ENCODE measurements around the gene TRIM42.

Gene TRIM42

DNA sequence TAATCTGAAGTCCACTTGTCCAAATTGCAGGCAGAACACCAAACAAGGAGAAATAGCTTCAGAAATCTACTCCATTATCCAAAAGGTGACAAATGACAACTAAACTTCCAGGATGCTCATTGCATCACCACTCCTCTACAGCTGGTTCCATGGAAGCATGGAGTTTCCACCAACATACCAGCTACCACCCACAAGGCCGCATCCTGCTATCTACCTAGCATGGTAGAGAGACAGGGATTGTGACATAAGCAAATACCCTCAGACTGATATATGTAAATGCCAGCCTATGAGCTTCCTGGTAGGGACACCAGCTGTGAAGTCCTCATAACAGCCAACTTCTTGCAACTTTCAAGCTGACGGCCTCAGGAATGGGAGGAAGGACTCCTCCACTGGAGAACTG is at the start of gene TRIM42:
TRIM42 (plus strand) TSS at position 301 of the 400 bp plus-strand sequence. CDS start 166 bp downstream, outside the sequence.
- no peak for ATAC-seq
- no peak for TF ChIP-seq GLIS3 (CRISPR knock-in tag; IDR thresholded peaks at IDR 0.05)
- no peak for TF ChIP-seq TOX (CRISPR knock-in tag; IDR thresholded peaks at IDR 0.05; ENCODE audit: borderline replicate concordance)
- TF ChIP-seq, protein P1, sequence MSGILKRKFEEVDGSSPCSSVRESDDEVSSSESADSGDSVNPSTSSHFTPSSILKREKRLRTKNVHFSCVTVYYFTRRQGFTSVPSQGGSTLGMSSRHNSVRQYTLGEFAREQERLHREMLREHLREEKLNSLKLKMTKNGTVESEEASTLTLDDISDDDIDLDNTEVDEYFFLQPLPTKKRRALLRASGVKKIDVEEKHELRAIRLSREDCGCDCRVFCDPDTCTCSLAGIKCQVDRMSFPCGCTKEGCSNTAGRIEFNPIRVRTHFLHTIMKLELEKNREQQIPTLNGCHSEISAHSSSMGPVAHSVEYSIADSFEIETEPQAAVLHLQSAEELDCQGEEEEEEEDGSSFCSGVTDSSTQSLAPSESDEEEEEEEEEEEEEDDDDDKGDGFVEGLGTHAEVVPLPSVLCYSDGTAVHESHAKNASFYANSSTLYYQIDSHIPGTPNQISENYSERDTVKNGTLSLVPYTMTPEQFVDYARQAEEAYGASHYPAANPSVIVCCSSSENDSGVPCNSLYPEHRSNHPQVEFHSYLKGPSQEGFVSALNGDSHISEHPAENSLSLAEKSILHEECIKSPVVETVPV (CRISPR knock-in tag; IDR thresholded peaks at IDR 0.05): no peak
- TF ChIP-seq TCF4 (CRISPR knock-in tag; IDR thresholded peaks at IDR 0.05; ENCODE audit: borderline replicate concordance): no peak

DNA sequence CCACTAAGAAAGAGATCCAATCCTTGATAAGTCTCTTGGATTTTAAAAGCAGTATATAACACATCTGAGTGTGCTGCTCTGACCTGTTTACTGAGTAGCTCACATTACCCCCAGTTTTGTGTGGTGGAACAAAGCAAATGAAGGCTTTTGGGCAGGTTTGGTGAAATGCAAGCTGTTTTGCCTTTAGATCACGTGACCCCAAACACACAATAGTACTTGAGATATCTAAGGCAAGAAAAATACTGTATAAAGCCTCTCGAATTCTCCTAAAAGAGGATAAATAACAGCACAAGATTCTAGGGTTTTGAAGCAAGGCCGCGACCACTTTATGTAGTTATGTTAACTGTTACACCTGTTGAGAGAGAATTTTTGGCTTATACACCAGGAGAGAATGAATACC is 49.3 kb upstream of the TRIM42 start:
- ATAC-seq: no peak
- TF ChIP-seq ZNF70 (CRISPR knock-in tag; IDR thresholded peaks at IDR 0.05): no peak
- no peak for TF ChIP-seq OSR1 (CRISPR knock-in tag; IDR thresholded peaks at IDR 0.05)
- no peak for TF ChIP-seq TOX (CRISPR knock-in tag; IDR thresholded peaks at IDR 0.05; ENCODE audit: borderline replicate concordance)
- no peak for TF ChIP-seq GLIS3 (CRISPR knock-in tag; IDR thresholded peaks at IDR 0.05)
- TF ChIP-seq TCF4 (CRISPR knock-in tag; IDR thresholded peaks at IDR 0.05; ENCODE audit: borderline replicate concordance): no peak
- TF ChIP-seq, protein P2, sequence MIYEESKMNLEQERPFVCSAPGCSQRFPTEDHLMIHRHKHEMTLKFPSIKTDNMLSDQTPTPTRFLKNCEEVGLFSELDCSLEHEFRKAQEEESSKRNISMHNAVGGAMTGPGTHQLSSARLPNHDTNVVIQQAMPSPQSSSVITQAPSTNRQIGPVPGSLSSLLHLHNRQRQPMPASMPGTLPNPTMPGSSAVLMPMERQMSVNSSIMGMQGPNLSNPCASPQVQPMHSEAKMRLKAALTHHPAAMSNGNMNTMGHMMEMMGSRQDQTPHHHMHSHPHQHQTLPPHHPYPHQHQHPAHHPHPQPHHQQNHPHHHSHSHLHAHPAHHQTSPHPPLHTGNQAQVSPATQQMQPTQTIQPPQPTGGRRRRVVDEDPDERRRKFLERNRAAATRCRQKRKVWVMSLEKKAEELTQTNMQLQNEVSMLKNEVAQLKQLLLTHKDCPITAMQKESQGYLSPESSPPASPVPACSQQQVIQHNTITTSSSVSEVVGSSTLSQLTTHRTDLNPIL (CRISPR knock-in tag; IDR thresholded peaks at IDR 0.05; ENCODE audit: low read depth): no peak
- TF ChIP-seq ZNF565 (CRISPR knock-in tag; conservative IDR thresholded peaks at IDR 0.05; ENCODE audit: low read depth): no peak
- no peak for TF ChIP-seq CSDC2 (CRISPR knock-in tag; IDR thresholded peaks at IDR 0.05)
- TF ChIP-seq, protein P3, sequence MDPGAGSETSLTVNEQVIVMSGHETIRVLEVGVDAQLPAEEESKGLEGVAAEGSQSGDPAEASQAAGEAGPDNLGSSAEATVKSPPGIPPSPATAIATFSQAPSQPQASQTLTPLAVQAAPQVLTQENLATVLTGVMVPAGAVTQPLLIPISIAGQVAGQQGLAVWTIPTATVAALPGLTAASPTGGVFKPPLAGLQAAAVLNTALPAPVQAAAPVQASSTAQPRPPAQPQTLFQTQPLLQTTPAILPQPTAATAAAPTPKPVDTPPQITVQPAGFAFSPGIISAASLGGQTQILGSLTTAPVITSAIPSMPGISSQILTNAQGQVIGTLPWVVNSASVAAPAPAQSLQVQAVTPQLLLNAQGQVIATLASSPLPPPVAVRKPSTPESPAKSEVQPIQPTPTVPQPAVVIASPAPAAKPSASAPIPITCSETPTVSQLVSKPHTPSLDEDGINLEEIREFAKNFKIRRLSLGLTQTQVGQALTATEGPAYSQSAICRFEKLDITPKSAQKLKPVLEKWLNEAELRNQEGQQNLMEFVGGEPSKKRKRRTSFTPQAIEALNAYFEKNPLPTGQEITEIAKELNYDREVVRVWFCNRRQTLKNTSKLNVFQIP (CRISPR knock-in tag; IDR thresholded peaks at IDR 0.05; ENCODE audit: borderline replicate concordance, low read depth): no peak
- TF ChIP-seq ISL1 (CRISPR knock-in tag; IDR thresholded peaks at IDR 0.05): no peak
- no peak for TF ChIP-seq PPARA (CRISPR knock-in tag; IDR thresholded peaks at IDR 0.05; ENCODE audit: borderline replicate concordance)
- TF ChIP-seq ARNTL (CRISPR knock-in tag; IDR thresholded peaks at IDR 0.05; ENCODE audit: borderline replicate concordance, low read depth): no peak
- TF ChIP-seq ZC3H10 (CRISPR knock-in tag; IDR thresholded peaks at IDR 0.05): no peak
- no peak for TF ChIP-seq SNAI2 (CRISPR knock-in tag; IDR thresholded peaks at IDR 0.05)

DNA sequence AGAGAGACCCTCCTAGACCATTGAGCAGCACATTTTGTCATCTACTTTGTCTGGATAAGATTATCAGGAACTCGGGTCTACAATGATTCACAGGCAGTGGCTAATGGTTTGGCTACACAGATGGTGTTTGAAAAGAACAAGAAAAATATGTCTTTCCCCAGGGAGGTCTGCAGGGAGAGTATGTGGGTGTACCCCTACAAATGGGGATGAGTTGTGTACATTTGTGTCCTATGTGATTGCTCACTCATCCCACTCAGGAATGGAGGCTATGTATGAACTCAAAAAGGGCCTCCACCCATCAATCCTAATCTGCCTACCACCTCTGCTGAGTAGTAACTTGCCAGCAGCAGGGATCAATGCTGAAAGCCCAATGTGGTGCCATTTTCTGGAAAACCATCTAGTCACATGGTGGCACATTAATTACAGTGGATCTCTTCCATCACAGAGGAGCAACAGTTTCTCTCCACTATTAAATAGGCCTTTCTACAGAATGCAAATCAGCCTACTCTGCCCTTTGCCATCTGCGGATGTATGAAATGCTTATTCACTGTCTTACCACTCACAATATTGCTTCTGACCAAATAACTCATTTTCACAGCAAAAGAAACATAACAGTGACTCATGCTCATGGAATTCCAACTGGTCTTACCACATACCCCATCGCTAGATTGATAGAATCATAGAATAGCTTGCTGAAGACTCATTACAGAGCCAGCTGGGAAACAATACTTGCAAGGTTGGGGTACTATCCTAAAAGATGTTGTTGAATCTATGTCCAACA is 48.3 kb upstream of the TRIM42 start:
- no peak for TF ChIP-seq PPARA (CRISPR knock-in tag; IDR thresholded peaks at IDR 0.05; ENCODE audit: borderline replicate concordance)
- TF ChIP-seq, protein P4, sequence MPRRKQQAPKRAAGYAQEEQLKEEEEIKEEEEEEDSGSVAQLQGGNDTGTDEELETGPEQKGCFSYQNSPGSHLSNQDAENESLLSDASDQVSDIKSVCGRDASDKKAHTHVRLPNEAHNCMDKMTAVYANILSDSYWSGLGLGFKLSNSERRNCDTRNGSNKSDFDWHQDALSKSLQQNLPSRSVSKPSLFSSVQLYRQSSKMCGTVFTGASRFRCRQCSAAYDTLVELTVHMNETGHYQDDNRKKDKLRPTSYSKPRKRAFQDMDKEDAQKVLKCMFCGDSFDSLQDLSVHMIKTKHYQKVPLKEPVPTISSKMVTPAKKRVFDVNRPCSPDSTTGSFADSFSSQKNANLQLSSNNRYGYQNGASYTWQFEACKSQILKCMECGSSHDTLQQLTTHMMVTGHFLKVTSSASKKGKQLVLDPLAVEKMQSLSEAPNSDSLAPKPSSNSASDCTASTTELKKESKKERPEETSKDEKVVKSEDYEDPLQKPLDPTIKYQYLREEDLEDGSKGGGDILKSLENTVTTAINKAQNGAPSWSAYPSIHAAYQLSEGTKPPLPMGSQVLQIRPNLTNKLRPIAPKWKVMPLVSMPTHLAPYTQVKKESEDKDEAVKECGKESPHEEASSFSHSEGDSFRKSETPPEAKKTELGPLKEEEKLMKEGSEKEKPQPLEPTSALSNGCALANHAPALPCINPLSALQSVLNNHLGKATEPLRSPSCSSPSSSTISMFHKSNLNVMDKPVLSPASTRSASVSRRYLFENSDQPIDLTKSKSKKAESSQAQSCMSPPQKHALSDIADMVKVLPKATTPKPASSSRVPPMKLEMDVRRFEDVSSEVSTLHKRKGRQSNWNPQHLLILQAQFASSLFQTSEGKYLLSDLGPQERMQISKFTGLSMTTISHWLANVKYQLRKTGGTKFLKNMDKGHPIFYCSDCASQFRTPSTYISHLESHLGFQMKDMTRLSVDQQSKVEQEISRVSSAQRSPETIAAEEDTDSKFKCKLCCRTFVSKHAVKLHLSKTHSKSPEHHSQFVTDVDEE (CRISPR knock-in tag; IDR thresholded peaks at IDR 0.05): no peak
- TF ChIP-seq, protein P5, sequence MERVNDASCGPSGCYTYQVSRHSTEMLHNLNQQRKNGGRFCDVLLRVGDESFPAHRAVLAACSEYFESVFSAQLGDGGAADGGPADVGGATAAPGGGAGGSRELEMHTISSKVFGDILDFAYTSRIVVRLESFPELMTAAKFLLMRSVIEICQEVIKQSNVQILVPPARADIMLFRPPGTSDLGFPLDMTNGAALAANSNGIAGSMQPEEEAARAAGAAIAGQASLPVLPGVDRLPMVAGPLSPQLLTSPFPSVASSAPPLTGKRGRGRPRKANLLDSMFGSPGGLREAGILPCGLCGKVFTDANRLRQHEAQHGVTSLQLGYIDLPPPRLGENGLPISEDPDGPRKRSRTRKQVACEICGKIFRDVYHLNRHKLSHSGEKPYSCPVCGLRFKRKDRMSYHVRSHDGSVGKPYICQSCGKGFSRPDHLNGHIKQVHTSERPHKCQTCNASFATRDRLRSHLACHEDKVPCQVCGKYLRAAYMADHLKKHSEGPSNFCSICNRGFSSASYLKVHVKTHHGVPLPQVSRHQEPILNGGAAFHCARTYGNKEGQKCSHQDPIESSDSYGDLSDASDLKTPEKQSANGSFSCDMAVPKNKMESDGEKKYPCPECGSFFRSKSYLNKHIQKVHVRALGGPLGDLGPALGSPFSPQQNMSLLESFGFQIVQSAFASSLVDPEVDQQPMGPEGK (CRISPR knock-in tag; IDR thresholded peaks at IDR 0.05; ENCODE audit: borderline replicate concordance): no peak
- TF ChIP-seq ZC3H10 (CRISPR knock-in tag; IDR thresholded peaks at IDR 0.05): no peak
- ATAC-seq: no peak

DNA sequence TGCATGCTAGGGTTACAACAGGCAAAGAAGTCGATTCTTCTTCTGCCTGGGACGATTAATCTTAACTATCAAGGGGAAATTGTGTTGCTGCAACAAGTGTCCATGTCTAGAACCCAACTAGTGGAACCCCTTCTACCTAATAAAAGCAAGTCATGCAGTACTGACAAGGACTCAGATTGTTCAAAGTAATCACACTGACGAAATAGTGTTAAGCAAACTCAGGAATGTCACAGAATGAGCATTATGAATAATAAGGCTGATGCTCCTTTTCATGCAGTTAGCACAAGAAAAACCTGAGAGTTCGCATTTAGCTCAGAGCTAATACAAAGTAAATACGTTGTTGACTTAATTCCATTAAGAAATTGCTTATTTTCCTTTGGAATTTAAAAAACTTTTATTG is 47.5 kb upstream of the TRIM42 start:
- no peak for TF ChIP-seq RARB (CRISPR knock-in tag; IDR thresholded peaks at IDR 0.05)
- TF ChIP-seq TOX (CRISPR knock-in tag; IDR thresholded peaks at IDR 0.05; ENCODE audit: borderline replicate concordance): no peak
- TF ChIP-seq TCF4 (CRISPR knock-in tag; IDR thresholded peaks at IDR 0.05; ENCODE audit: borderline replicate concordance): no peak
- no peak for TF ChIP-seq ISL1 (CRISPR knock-in tag; IDR thresholded peaks at IDR 0.05)
- TF ChIP-seq ZFP3 (CRISPR knock-in tag; IDR thresholded peaks at IDR 0.05): no peak
- TF ChIP-seq BACH2 (CRISPR knock-in tag; IDR thresholded peaks at IDR 0.05; ENCODE audit: borderline replicate concordance): no peak

More for the DNA sequence above, 47.5 kb upstream of the TRIM42 start:
- ATAC-seq: no peak

All from SK-N-SH treated with all-trans-retinoic acid at 6 μM for 48 hours (cell line).